Measurements from ENCODE around the gene PTGR3.

The PTGR3 gene

GRCh38 chr18:75179819-75180600, 28.9 kb downstream of the PTGR3 start:
- no peak for DNase-seq (ENCODE audit: low read depth, low spot score)
- H3K4me3 ChIP-seq (ENCODE audit: low read length) = no peak overlapping the region

- no peak for DNase-seq (ENCODE audit: low read depth, low spot score)
- H3K4me3 ChIP-seq (ENCODE audit: low read length) = no peak overlapping the region
These were observed 30.6 kb downstream of the PTGR3 start for GRCh38 chr18:75178376-75178775.

- H3K4me3 ChIP-seq (ENCODE audit: low read length) = no peak overlapping the region
- no peak for DNase-seq (ENCODE audit: low read depth, low spot score)
These were observed 32.1 kb downstream of the PTGR3 start for GRCh38 chr18:75176849-75177248.

GRCh38 chr18:75173738-75174137, 35.2 kb downstream of the PTGR3 start:
- DNase-seq (ENCODE audit: low read depth, low spot score) = no peak
- no peak overlapping the region for H3K4me3 ChIP-seq (ENCODE audit: low read length)

GRCh38 chr18:75173125-75173432, 35.9 kb downstream of the PTGR3 start:
- H3K4me3 ChIP-seq (ENCODE audit: low read length) = no peak overlapping the region
- DNase-seq (ENCODE audit: low read depth, low spot score) = no peak

- H3K4me3 ChIP-seq (ENCODE audit: low read length) = no peak overlapping the region
- no peak for DNase-seq (ENCODE audit: low read depth, low spot score)
These were observed 36.4 kb downstream of the PTGR3 start for GRCh38 chr18:75172299-75173124.

- H3K4me3 ChIP-seq (ENCODE audit: low read length) = no peak overlapping the region
- no peak for DNase-seq (ENCODE audit: low read depth, low spot score)
These were observed 38.0 kb downstream of the PTGR3 start for GRCh38 chr18:75170916-75171315.

- no peak overlapping the region for H3K4me3 ChIP-seq (ENCODE audit: low read length)
- no peak for DNase-seq (ENCODE audit: low read depth, low spot score)
These were observed 38.7 kb downstream of the PTGR3 start for GRCh38 chr18:75170022-75170789.

GRCh38 chr18:75169411-75169810, 39.5 kb downstream of the PTGR3 start:
- no peak overlapping the region for H3K4me3 ChIP-seq (ENCODE audit: low read length)
- DNase-seq (ENCODE audit: low read depth, low spot score) = no peak

- no peak overlapping the region for H3K4me3 ChIP-seq (ENCODE audit: low read length)
- no peak for DNase-seq (ENCODE audit: low read depth, low spot score)
These were observed 40.3 kb downstream of the PTGR3 start for GRCh38 chr18:75168619-75169018.

- DNase-seq (ENCODE audit: low read depth, low spot score) = no peak
- H3K4me3 ChIP-seq (ENCODE audit: low read length) = no peak overlapping the region
These were observed 41.0 kb downstream of the PTGR3 start for GRCh38 chr18:75167759-75168618.

- no peak overlapping the region for H3K4me3 ChIP-seq (ENCODE audit: low read length)
These were observed 41.8 kb downstream of the PTGR3 start for GRCh38 chr18:75167137-75167536.

GRCh38 chr18:75165926-75166325, 43.0 kb downstream of the PTGR3 start:
- H3K4me3 ChIP-seq (ENCODE audit: low read length) = no peak overlapping the region
- no peak for DNase-seq (ENCODE audit: low read depth, low spot score)

More at GRCh38 chr18:75167137-75167536, 41.8 kb downstream of the PTGR3 start:
- DNase-seq (ENCODE audit: low read depth, low spot score) = no peak

GRCh38 chr18:75164479-75164878, 44.5 kb downstream of the PTGR3 start:
- H3K4me3 ChIP-seq (ENCODE audit: low read length) = no peak overlapping the region
- no peak for DNase-seq (ENCODE audit: low read depth, low spot score)

GRCh38 chr18:75163736-75164135, 45.2 kb downstream of the PTGR3 start:
- H3K4me3 ChIP-seq (ENCODE audit: low read length) = no peak overlapping the region
- DNase-seq (ENCODE audit: low read depth, low spot score) = no peak

- DNase-seq (ENCODE audit: low read depth, low spot score) = no peak
- no peak overlapping the region for H3K4me3 ChIP-seq (ENCODE audit: low read length)
These were observed 46.0 kb downstream of the PTGR3 start for GRCh38 chr18:75162978-75163377.

- DNase-seq (ENCODE audit: low read depth, low spot score) = no peak
- no peak overlapping the region for H3K4me3 ChIP-seq (ENCODE audit: low read length)
These were observed 46.5 kb downstream of the PTGR3 start for GRCh38 chr18:75162467-75162866.

GRCh38 chr18:75161256-75162028, 47.5 kb downstream of the PTGR3 start:
- peak; percentile 19 for DNase-seq (ENCODE audit: low read depth, low spot score)
- peak overlapping the region; percentile 34 for H3K4me3 ChIP-seq (ENCODE audit: low read length)

Measured in Jurkat, Clone E6-1 (cell line).